SH-SY5Y (cell line): Measurements from ENCODE around the gene OTOA.

Source experiments
- GATA2 ChIP-seq: IDR thresholded peaks from 2 replicates; pipeline ENCODE4 v1.6.1; 2011; ENCODE audit warnings: mild to moderate bottlenecking, low read depth, low read length
- GATA3 ChIP-seq: IDR thresholded peaks from 2 replicates; pipeline ENCODE4 v1.6.1; 2011; ENCODE audit warnings: low read depth, mild to moderate bottlenecking, low read length, moderate library complexity

- TF ChIP-seq GATA3 (no peak), GATA2 (no peak)
Measured at GRCh38 chr16:21620592-21620991, 43.2 kb upstream of the OTOA start.
